HepG2 (cell line): Measurements from ENCODE around the gene DNAJC15. TPM values are rescaled to one million over a fixed set of nuclear protein-coding genes. Genes with fewer than 3 reads are reported as not detected.

ENCODE experiments used
- CHD4 ChIP-seq: fragments of 200-600 bp; sonication (generic); IDR thresholded peaks from 2 replicates; pipeline ENCODE4 v1.7.0; 2017; ENCODE audit warnings: mild to moderate bottlenecking, low read length, borderline replicate concordance
- GZF1 ChIP-seq: sonication (generic); formaldehyde crosslinking; IDR thresholded peaks from 2 replicates; pipeline ENCODE4 v1.5.1; 2020; ENCODE audit warnings: mild to moderate bottlenecking, missing genetic modification reagents
- IKZF1 ChIP-seq: fragments of 450-650 bp; IDR thresholded peaks from 2 replicates; pipeline ENCODE4 v1.7.1; 2016
- JUND ChIP-seq: sonication (generic); formaldehyde crosslinking; IDR thresholded peaks from 2 replicates; pipeline ENCODE4 v1.8.0; 2022; ENCODE audit warnings: mild to moderate bottlenecking, missing genetic modification reagents
- KLF9 ChIP-seq: IDR thresholded peaks from 2 replicates; pipeline ENCODE4 v1.6.1; 2016; ENCODE audit warnings: low read depth
- MAFF ChIP-seq: IDR thresholded peaks from 2 replicates; pipeline ENCODE4 v1.6.1; 2011; ENCODE audit warnings: low read depth, low read length, improper control_type of control experiment
- MIXL1 ChIP-seq: IDR thresholded peaks from 2 replicates; pipeline ENCODE4 v1.6.1; 2016
- MYNN ChIP-seq: sonication (generic); formaldehyde crosslinking; IDR thresholded peaks from 2 replicates; pipeline ENCODE4 v1.4.0; 2020; ENCODE audit warnings: mild to moderate bottlenecking, low read depth, missing genetic modification reagents
- POGK ChIP-seq: sonication (generic); formaldehyde crosslinking; conservative IDR thresholded peaks from 2 replicates; pipeline ENCODE4 v1.8.0; 2022; ENCODE audit warnings: mild to moderate bottlenecking, moderate library complexity, missing genetic modification reagents
- POLR2AphosphoS2 ChIP-seq: IDR thresholded peaks from 2 replicates; pipeline ENCODE4 v1.6.1; 2011; ENCODE audit warnings: low read depth, low read length, improper control_type of control experiment
- RARG ChIP-seq: sonication (generic); formaldehyde crosslinking; IDR thresholded peaks from 2 replicates; pipeline ENCODE4 v1.4.0; 2020; ENCODE audit warnings: low read depth, mild to moderate bottlenecking, missing genetic modification reagents
- SMAD3 ChIP-seq: sonication (generic); formaldehyde crosslinking; IDR thresholded peaks from 2 replicates; pipeline ENCODE4 v1.4.0; 2020; ENCODE audit warnings: missing genetic modification reagents
- SMAD9 ChIP-seq: sonication (generic); formaldehyde crosslinking; IDR thresholded peaks from 2 replicates; pipeline ENCODE4 v1.5.1; 2020; ENCODE audit warnings: mild to moderate bottlenecking, missing genetic modification reagents
- SMYD3 ChIP-seq: sonication (generic); formaldehyde crosslinking; IDR thresholded peaks from 2 replicates; pipeline ENCODE4 v1.8.1; 2023; ENCODE audit warnings: mild to moderate bottlenecking, missing genetic modification reagents
- SPEN ChIP-seq: sonication (generic); formaldehyde crosslinking; IDR thresholded peaks from 2 replicates; pipeline ENCODE4 v1.5.1; 2020; ENCODE audit warnings: low read depth, mild to moderate bottlenecking, missing genetic modification reagents
- TMF1 ChIP-seq: sonication (generic); formaldehyde crosslinking; IDR thresholded peaks from 2 replicates; pipeline ENCODE4 v1.8.1; 2022; ENCODE audit warnings: low read depth, missing genetic modification reagents
- U2AF1 ChIP-seq: fragments of 200-400 bp; formaldehyde crosslinking; optimal IDR thresholded peaks from 2 replicates; pipeline ENCODE3; 2017; ENCODE audit warnings: mild to moderate bottlenecking, low read depth, low read length
- ZNF10 ChIP-seq: sonication (generic); formaldehyde crosslinking; IDR thresholded peaks from 2 replicates; pipeline ENCODE4 v1.4.0; 2020; ENCODE audit warnings: mild to moderate bottlenecking, low read depth, missing genetic modification reagents, borderline replicate concordance
- ZNF138 ChIP-seq: sonication (generic); formaldehyde crosslinking; IDR thresholded peaks from 2 replicates; pipeline ENCODE4 v1.5.0; 2020; ENCODE audit warnings: mild to moderate bottlenecking, low read depth, missing genetic modification reagents
- ZNF256 ChIP-seq: sonication (generic); formaldehyde crosslinking; conservative IDR thresholded peaks from 2 replicates; pipeline ENCODE4 v1.4.0; 2020; ENCODE audit warnings: missing genetic modification reagents
- ZNF770 ChIP-seq: sonication (generic); formaldehyde crosslinking; IDR thresholded peaks from 2 replicates; pipeline ENCODE4 v1.5.0; 2020; ENCODE audit warnings: mild to moderate bottlenecking, missing genetic modification reagents
- ZNF780A ChIP-seq: sonication (generic); formaldehyde crosslinking; IDR thresholded peaks from 2 replicates; pipeline ENCODE4 v1.8.0; 2022; ENCODE audit warnings: mild to moderate bottlenecking, missing genetic modification reagents, moderate library complexity
- polyA plus RNA-seq, 8 experiments: library from polyadenylated mRNA; depleted of rRNA in 3 of 8; stranded (reverse) in 7 of 8; unstranded in 1 of 8; fragments of >200 nt; fragmentation: Illumina TruSeq in 4 of 8; extraction: Trizol in 4 of 8; gene quantifications; 2 replicates each; pipeline versions ENCODE4 v1.2.1 to v1.2.3, GENCODE V29; 2011 to 2016; ENCODE audit warnings: low read depth in 4 of 8, missing spikeins in 1 of 8, mixed read lengths in 1 of 8; ENCODE audit not compliant: insufficient read depth in 1 of 8
- total RNA-seq, 5 experiments: library from RNA; depleted of rRNA; stranded (reverse); fragments of >200 nt; fragmentation: Illumina TruSeq; extraction: Trizol; gene quantifications; 2 replicates each; pipeline ENCODE4 v1.2.3, GENCODE V29; 2016; ENCODE audit warnings: low read depth in 1 of 5
- TF ChIP-seq, protein P1 (sequence below): sonication (generic); formaldehyde crosslinking; IDR thresholded peaks from 2 replicates; pipeline ENCODE4 v1.4.0; 2020; ENCODE audit warnings: missing genetic modification reagents, mild to moderate bottlenecking, borderline replicate concordance

Gene DNAJC15
- total and polyA plus RNA-seq, 2 of the 13 experiments (the other 11 are each of a cell fraction or from before 2014, with no cell fraction given): 23.0 to 31.9 TPM

DNA sequence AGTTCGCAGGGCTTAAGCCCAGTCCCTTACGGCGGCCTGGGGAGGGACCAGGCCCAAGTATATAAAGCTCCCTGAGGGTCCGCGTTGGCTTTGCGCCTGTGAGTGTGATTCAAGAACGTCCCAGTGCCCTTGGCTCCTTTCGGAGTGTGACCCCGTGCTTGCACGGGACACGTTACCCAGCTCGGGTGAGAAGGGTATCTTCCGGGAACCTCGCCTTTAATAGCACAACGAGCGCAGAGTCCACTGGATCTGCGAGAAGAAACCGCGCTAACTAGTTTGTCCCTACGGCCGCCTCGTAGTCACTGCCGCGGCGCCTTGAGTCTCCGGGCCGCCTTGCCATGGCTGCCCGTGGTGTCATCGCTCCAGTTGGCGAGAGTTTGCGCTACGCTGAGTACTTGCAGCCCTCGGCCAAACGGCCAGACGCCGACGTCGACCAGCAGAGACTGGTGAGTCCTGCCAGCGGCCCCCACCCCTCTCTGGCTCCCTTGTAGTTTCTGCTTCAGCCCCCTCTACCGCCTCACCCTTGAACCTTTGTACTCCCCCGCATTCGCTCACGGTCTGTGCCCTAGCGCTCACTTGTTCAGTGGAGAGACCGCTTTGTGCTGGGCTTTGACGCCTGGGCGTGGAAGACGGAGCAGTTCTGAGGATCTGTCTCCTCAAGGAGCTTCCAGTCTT is at the start of gene DNAJC15 (continued):
- TF ChIP-seq ZNF770 (CRISPR knock-in tag) (no peak), TMF1 (CRISPR knock-in tag) (peak; percentile 33; the same call in 1 of the 2 replicates), MYNN (CRISPR knock-in tag) (no peak), ZNF10 (CRISPR knock-in tag) (no peak), MIXL1 (CRISPR knock-in tag) (0 out of 2 replicates have a peak, but pooled peaks have one; percentile 14), IKZF1 (no peak), POLR2AphosphoS2 (no peak), CHD4 (no peak), KLF9 (no peak), SMYD3 (no peak), SMAD9 (CRISPR knock-in tag) (no peak), POGK (CRISPR knock-in tag) (peak; percentile 70), MAFF (no peak), U2AF1 (peak; percentile 88), RARG (no peak), ZNF138 (CRISPR knock-in tag) (no peak; the same call in 1 of the 2 replicates), SMAD3 (CRISPR knock-in tag) (0 out of 2 replicates have a peak, but pooled peaks have one; percentile 22), JUND (no peak; the same call in 1 of the 2 replicates), ZNF780A (CRISPR knock-in tag) (no peak), GZF1 (CRISPR knock-in tag) (peak; percentile 69; the same call in 1 of the 2 replicates), ZNF256 (no peak), SPEN (CRISPR knock-in tag) (peak; percentile 83)
- TF ChIP-seq, protein P1, sequence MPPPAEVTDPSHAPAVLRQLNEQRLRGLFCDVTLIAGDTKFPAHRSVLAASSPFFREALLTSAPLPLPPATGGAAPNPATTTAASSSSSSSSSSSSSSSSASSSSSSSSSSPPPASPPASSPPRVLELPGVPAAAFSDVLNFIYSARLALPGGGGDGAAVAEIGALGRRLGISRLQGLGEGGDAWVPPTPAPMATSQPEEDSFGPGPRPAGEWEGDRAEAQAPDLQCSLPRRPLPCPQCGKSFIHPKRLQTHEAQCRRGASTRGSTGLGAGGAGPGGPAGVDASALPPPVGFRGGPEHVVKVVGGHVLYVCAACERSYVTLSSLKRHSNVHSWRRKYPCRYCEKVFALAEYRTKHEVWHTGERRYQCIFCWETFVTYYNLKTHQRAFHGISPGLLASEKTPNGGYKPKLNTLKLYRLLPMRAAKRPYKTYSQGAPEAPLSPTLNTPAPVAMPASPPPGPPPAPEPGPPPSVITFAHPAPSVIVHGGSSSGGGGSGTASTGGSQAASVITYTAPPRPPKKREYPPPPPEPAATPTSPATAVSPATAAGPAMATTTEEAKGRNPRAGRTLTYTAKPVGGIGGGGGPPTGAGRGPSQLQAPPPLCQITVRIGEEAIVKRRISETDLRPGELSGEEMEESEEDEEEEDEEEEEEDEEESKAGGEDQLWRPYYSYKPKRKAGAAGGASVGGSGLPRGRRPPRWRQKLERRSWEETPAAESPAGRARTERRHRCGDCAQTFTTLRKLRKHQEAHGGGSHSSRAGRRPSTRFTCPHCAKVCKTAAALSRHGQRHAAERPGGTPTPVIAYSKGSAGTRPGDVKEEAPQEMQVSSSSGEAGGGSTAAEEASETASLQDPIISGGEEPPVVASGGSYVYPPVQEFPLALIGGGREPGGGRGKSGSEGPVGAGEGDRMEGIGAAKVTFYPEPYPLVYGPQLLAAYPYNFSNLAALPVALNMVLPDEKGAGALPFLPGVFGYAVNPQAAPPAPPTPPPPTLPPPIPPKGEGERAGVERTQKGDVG (CRISPR knock-in tag): peak; percentile 42; the same call in 1 of the 2 replicates
